Retinal pigment epithelial cell (primary cell): ENCODE data around the gene PSMC6.

ENCODE experiments used
- DNase-seq: peaks from one replicate; pipeline ENCODE4 v3.0.0-alpha.2; 2010; ENCODE audit warnings: low read depth
- H3K4me3 ChIP-seq: 2 replicates; pipeline ENCODE4 v1.5.1; 2011; ENCODE audit warnings: mild to moderate bottlenecking, low read length, control low read depth, moderate library complexity
- TF ChIP-seq, protein P1 (sequence below): conservative IDR thresholded peaks from 2 replicates; pipeline ENCODE4 v1.5.1; 2011; ENCODE audit warnings: low read depth, low read length, control low read depth, inconsistent platforms

PSMC6 gene

DNA sequence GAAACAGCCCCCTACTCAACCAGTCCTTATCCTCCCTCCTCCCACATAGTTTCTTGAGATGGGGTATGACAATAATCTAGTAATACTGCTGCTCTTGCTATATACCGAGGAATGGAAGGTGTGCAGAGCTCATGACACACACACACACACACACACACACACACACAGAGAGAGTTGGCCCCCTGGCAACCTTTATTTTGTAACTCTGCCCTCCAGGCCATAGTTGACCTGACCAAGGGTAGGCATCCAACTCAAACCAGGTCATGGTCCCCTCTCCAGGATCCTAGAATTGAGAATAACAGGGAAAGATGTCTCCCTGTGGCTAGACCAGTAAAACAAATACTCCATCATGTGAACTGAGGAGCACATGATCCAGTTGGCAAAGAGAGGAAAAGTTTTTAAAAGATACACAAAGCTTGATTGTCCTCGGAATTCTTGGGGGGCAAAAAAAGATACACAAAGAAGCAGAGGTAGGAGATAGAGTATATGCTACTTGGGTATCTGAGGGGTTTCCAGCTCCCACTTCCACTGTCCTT lies 22.9 kb upstream of the PSMC6 start:
- TF ChIP-seq, protein P1, sequence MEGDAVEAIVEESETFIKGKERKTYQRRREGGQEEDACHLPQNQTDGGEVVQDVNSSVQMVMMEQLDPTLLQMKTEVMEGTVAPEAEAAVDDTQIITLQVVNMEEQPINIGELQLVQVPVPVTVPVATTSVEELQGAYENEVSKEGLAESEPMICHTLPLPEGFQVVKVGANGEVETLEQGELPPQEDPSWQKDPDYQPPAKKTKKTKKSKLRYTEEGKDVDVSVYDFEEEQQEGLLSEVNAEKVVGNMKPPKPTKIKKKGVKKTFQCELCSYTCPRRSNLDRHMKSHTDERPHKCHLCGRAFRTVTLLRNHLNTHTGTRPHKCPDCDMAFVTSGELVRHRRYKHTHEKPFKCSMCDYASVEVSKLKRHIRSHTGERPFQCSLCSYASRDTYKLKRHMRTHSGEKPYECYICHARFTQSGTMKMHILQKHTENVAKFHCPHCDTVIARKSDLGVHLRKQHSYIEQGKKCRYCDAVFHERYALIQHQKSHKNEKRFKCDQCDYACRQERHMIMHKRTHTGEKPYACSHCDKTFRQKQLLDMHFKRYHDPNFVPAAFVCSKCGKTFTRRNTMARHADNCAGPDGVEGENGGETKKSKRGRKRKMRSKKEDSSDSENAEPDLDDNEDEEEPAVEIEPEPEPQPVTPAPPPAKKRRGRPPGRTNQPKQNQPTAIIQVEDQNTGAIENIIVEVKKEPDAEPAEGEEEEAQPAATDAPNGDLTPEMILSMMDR = no peak
- H3K4me3 ChIP-seq = no peak overlapping the region
- no peak for DNase-seq

- no peak overlapping the region for H3K4me3 ChIP-seq
- TF ChIP-seq, protein P1 = no peak
- no peak for DNase-seq
Observed at GRCh38 chr14:52686176-52686575, 20.8 kb upstream of the PSMC6 start.

DNA sequence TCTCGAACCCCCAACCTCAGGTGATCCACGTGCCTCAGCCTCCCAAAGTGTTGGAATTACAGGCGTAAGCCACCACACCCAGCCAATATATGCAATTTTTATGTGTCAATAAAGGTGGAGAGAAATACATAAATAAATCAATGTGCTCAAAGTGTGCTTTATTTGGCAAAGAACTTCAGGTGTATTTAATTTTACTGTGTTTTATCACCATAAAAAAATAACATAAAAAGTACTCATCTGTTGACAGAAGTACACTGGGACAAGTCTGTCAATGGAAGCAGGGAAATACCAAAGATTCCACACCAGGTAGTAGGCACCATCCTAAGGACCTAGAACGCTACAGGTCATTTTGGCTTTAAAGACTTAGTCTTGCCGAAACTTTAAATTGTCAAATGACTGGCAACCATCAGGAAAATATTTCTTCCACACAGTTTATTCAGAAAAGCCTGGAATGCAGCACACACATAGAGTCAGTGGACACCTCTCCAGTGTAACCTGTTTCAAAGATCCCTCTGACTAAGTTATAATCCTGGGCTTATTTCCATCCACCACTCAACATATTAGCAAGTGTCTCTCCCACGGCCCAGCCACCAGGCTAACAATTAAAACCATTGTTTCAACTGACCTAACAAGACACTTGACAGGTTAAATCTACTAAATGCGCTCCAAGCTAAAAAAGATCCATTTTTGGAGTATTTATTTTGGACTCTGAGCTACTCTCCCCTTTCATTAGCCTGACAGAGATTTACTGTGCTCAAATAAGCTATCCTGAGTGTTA lies 15.8 kb upstream of the PSMC6 start:
- TF ChIP-seq, protein P1 = no peak
- DNase-seq = peak; percentile 65

DNA sequence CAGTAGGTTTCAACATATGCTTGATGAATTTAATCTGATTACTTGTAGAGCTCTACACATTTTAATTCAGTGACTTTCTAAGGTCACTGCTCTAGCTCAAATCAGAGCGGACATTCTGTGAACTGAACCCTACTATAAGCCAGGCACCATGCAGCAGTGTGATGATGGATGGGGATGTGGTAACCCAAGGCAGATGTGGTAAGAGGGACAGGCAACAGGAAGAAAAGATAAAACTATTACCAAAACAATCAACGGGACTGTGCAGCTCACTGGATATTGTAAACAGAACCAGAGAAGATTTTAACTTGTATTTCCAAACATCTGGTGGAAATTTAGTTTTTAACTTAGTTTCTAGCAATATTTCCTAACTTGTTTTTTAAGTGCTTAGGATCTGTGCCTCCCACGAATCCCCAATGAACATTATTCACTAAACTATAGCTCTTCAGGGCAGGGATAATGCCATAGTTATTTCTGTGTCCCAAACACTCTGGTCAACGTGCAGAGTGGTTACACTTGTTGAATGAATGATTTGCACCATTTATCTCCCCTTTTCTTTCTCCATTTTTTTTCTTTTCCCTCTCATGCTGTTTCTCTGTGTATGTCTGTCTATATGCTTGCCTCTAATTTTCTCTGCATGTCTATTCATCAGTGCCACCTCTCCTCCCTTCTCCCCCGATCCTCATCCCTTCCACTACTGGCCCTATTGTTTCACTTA lies 14.6 kb upstream of the PSMC6 start:
- no peak for DNase-seq
- TF ChIP-seq, protein P1 = no peak
- no peak overlapping the region for H3K4me3 ChIP-seq

More for the DNA sequence above, 15.8 kb upstream of the PSMC6 start:
- H3K4me3 ChIP-seq = no peak overlapping the region

DNA sequence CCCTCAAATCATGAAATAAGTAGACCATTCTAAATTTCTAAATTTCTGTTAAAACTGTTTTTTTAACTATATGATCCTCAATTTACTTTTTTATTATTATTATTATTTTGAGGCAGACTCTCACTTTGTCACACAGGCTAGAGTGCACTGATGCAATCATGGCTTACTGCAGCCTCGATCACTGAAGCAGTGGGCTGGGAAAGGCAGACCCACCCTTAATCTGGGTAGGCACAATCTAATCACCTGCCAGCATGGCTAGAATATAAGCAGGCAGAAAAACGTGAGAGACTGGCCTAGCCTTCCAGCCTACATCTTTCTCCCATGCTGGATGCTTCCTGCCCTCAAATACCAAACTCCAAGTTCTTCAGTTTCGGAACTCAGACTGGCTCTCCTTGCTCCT lies 14.0 kb upstream of the PSMC6 start:
- TF ChIP-seq, protein P1 = no peak
- H3K4me3 ChIP-seq = no peak overlapping the region
- no peak for DNase-seq

GRCh38 chr14:52693532-52693931 lies 13.5 kb upstream of the PSMC6 start:
- no peak for DNase-seq
- TF ChIP-seq, protein P1 = no peak
- no peak overlapping the region for H3K4me3 ChIP-seq
